ENCODE data around the gene SMCO4. TPM values are rescaled to one million over a fixed set of nuclear protein-coding genes. Genes with fewer than 3 reads are reported as not detected.
"Not testable (repeated sequence)": the region's sequence is repeated elsewhere in the genome, so short reads cannot be mapped to it uniquely, and the experiment has no call there.

The SMCO4 gene
- total RNA-seq, 4 donors from 2014 or later = 8.5 to 30.1 (median 20.9) TPM

- DNase-seq (ENCODE audit: low spot score) (no peak), ATAC-seq (ENCODE audit: low FRiP score) (no peak)
- no peak for TF ChIP-seq CTCF (IDR thresholded peaks at IDR 0.05)
Observed at GRCh38 chr11:93537049-93537448, 6.1 kb downstream of the SMCO4 start.

GRCh38 chr11:93536101-93536861 is 6.9 kb downstream of the SMCO4 start:
- DNase-seq (ENCODE audit: low spot score) = no peak
- TF ChIP-seq CTCF (IDR thresholded peaks at IDR 0.05) = no peak
- no peak for ATAC-seq (ENCODE audit: low FRiP score)

GRCh38 chr11:93535578-93535977 is 7.6 kb downstream of the SMCO4 start:
- not testable (repeated sequence) for DNase-seq (ENCODE audit: low spot score); ATAC-seq (ENCODE audit: low FRiP score)

DNA sequence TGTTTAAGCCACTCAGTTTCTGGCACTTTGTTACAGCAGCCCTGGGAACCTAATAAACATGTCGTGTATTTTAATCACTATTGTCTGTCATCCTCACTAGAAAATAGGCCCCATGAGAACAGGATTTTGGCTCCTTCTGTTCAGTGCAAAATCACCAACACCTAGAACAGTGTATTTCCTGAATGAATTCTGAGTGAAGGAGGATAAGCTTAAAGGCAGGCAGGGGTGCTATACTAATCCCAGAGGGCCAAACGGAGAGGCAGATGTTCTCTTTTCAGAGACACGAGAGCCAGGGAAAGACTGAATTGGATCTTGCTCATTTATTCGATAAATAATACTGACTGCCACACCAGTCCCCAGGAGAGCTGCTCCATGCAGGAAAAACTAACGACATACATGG is 10.4 kb downstream of the SMCO4 start:
- no peak for TF ChIP-seq CTCF (IDR thresholded peaks at IDR 0.05)
- no peak for DNase-seq (ENCODE audit: low spot score)
- no peak for ATAC-seq (ENCODE audit: low FRiP score)

GRCh38 chr11:93532281-93532789 is 10.9 kb downstream of the SMCO4 start:
- no peak for TF ChIP-seq CTCF (IDR thresholded peaks at IDR 0.05)

GRCh38 chr11:93530468-93530826 is 12.7 kb downstream of the SMCO4 start:
- no peak for DNase-seq (ENCODE audit: low spot score)
- no peak for TF ChIP-seq CTCF (IDR thresholded peaks at IDR 0.05)
- no peak for ATAC-seq (ENCODE audit: low FRiP score)

More at GRCh38 chr11:93532281-93532789, 10.9 kb downstream of the SMCO4 start:
- ATAC-seq (ENCODE audit: low FRiP score) (peak; percentile 20), DNase-seq (ENCODE audit: low spot score) (no peak)

DNA sequence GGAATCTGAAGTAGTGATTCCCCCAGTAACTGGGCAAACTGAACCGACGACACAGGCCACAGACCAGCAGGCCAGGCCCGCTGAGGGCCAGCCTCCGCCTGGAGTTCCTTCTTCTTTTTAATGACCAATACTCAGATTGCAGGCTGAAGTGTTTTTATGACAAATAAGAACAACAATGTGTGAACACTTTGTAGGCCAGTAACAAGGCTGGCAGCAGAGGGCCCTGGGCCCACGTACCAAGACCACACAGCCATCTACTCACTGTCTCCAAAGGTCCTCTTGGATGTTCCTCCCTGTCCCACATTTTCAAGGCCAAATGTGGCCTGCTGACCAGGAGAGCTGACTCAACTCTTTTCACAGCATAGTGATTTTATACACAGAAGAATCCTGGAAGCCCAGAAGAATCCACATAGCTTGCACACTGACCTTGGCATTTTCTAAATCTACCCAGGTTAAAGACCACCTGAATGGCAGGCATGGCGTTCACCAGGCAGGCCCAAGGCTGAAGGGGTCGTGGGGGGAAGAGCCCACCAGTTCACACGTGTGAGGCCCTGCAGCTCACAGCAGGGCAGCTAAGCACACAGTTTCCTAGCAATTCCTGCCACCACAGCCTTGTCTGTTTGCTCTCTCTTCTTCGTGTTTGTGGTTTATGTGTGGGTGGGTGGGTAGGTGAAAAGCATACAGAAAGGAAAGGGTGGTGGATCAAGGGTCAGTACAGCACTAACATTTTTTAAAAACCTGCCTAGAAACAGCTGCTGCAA is 13.3 kb downstream of the SMCO4 start:
- TF ChIP-seq CTCF (IDR thresholded peaks at IDR 0.05) = no peak
- DNase-seq (ENCODE audit: low spot score) = no peak
- ATAC-seq (ENCODE audit: low FRiP score) = no peak

Data from omental fat pad (tissue), 4 donors.